ENCODE data around the gene SERPINA5.

GRCh38 chr14:94572637-94573303 is 8.5 kb upstream of the SERPINA5 start:
- no peak for TF ChIP-seq CTCF (IDR thresholded peaks at IDR 0.05)
- TF ChIP-seq POLR2A (IDR thresholded peaks at IDR 0.05) = no peak
